Activated T-cell treated with anti-CD3 and anti-CD28 coated beads, Interleukin-2, amount 50 U/mL, for 1 hour (primary cell): ENCODE measurements around the gene ZMYND10.
"Not testable (repeated sequence)": the region's sequence is repeated elsewhere in the genome, so short reads cannot be mapped to it uniquely, and the experiment has no call there.

Experiments used
- DNase-seq: peaks from one replicate; pipeline ENCODE4 v3.0.0-alpha.2; 2020

Gene ZMYND10

GRCh38 chr3:50324351-50325112 lies 21.0 kb downstream of the ZMYND10 start:
- peak; percentile 74 for DNase-seq

DNA sequence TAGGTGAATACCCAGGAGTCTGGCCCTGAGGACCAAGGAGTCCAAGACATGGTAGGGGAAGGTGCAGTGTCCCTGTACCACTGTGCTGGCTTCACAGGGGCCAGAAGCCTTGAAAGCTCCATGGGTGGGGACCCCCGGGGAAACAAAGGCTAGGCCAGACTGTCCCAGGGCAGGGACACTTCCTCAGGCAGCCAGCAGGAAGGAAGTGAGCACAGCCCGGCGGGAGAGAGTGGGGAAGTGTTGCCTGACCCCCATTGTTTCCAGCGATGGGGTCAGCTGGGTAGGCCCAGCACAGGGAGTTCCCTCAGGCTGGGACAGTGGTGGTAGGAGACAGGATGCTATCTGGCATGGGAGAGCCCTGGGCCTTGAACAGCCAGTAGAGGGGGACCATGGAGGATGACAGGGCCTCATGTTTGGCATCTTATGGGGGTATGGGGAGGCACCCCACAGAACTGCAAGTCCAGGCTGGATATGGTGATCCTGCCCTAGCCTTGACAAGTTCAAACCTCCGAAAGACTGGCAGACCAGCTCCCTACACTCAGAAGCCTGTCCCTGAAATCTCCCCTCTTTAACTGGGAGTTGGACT lies 21.8 kb downstream of the ZMYND10 start:
- no peak for DNase-seq

- DNase-seq, result no peak
Measured at GRCh38 chr3:50323092-50323600, 22.4 kb downstream of the ZMYND10 start.

- DNase-seq, result no peak
Measured at GRCh38 chr3:50322386-50323091, 23.0 kb downstream of the ZMYND10 start, which contains the start of gene HYAL2. Gene HYAL2, minus strand, starts transcription at chr3:50322745. Its CDS starts 2,256 bp downstream, at chr3:50320489.

GRCh38 chr3:50322115-50322385 lies 23.5 kb downstream of the ZMYND10 start:
- no peak for DNase-seq

DNA sequence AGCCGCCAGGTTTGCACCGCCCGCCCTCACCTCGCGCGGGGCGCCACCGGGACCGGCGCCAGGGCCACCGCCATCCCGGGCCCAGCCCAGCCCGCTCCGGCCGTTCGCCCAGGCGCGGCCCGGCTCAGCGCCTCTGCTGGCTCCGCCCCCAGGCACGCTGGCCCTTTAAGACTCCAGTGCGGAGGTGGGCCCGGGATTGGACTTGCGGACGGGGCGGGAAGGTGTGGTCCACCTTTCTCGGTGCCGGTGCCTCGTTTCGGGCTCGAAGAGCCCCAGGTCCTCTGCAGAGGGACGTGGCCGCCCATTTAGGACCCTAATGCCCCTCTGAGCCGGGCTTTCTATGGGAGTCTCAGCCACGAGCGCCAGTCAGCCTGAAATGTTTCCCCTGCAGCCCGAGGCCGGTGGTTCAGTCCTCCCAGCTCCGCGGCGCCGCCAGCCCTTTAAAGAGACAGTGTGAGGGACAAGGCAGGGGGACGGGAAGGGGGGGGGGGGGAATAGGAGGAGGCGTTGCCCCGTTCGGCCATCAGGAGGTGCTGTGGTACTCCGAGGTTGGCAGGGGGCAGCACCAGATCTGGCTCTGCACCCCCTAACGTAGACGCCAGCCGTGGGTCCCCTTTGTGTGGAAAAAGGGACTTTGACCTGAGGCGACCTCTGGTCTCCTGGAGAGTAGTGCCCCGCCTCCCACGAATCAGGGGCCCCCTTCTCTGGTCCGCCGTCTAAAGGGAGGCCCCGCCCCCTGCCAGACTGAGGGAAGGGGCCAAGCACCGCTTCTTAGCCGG lies 24.0 kb downstream of the ZMYND10 start:
- peak; percentile 85 for DNase-seq

DNA sequence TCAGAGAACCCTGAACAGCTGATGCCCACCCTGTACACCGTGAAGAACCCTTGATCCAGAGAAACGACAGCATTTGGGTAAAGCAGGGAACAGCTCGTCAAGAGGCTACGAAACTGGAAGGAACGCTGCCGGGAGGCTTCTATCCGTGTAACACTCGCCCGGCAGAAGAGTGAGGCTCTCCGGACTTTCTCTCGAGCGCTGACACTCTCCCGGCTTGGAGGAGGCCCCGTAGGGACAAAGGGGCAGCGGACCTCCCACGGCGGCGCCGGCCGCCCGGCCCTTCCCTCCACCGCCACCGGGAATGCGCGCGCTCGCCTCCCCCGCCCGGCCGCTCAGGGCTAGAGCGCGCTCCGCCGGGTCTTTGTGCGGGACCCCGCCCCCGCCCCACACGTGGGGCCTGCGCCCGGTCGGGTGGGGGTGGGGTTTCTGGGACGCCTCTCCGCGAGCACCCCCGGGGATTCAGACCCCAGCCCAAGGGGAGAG lies 24.6 kb downstream of the ZMYND10 start:
- DNase-seq, result no peak

GRCh38 chr3:50319894-50320625 lies 25.5 kb downstream of the ZMYND10 start:
- no peak for DNase-seq

- DNase-seq, result no peak
Measured at GRCh38 chr3:50319181-50319893, 26.2 kb downstream of the ZMYND10 start.

DNA sequence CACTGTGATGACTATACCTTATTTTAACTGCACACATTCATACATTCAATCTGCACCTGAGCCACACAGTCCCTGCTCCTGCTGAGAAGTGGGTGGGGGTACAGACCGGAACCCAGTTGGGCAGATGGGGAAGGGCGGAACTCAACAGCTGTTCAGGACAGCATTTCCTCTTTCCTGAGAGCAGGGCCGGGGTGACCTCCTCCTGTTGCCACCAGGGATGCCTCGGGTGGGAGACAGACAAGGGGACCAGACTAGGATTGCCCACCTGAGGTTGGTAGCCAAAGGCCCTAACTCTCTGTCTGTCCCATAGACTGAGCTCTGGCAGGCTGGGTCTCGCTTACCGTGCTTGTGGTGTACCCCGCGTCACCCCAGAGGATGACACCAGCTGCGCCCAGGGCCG lies 26.9 kb downstream of the ZMYND10 start:
- DNase-seq, result no peak

DNA sequence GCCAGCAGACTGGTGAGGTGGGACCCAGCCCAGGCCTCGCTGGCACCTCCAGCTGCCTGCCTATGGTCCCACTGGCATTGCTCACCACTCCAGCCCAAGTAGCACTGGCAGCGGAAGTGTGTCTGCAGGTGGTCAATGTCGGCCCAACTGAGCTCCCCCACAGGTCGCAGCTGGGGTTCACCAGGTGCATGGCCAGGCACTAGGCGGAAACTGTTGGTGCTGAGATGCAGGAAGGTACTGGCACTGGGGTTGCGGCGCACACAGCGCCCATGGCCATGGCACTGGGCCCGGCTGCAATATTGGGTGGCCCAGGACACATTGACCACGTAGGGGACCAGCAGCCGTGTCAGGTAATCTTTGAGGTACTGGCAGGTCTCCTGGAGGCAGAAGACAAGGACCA lies 27.4 kb downstream of the ZMYND10 start:
- no peak for DNase-seq

DNA sequence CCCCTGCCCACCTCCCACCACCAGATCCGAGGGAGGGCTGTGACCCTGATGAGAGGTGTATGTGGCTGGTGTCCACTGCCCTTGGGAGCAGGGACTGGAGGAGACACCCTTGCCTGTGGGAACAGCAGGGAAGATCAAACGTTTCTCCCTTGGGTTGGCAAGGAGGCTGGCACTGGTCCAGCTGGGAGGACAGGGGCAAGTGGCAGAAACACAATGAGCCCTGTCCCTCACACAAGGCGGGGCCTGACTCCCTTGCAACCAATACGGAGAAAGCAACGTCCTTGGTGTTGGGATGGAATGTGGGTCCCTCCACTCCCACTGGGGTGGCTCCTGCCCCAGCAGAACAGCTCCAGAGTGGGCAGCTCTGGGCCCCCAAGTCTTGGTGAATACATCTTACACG lies 28.2 kb downstream of the ZMYND10 start:
- DNase-seq, result no peak

DNA sequence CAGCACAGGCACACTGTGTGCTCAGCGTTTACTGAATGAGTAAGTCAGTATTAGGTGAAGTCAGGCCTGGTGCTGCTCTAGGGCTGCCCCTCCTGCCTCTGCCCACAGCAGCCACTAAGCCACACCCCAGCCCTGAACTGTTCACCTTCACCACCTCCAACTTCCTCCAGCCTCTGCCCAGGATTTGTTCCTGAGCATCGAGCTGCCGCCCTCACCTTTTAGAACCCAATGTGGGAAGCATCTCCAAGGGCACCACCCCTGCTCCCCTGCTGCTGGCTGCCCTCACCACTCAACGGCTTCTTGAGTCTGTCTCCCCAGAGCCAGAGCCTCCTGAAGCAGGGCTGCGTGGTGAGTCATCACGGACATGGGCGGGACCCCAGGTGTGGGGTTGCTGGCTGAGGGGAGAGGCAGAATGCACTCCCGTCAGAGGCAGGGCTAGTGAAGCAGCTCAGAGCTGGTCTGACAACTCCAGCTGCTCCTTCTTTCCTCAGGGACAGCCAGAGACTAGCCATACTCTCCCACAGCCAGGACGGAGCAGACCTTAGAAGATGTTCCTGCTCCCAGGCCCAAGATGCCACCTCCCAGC lies 28.8 kb downstream of the ZMYND10 start:
- peak; percentile 79 for DNase-seq

- no peak for DNase-seq
Measured at GRCh38 chr3:50314816-50315215, 30.7 kb downstream of the ZMYND10 start.

GRCh38 chr3:50314342-50314741 lies 31.2 kb downstream of the ZMYND10 start:
- DNase-seq, result no peak

- DNase-seq, result not testable (repeated sequence)
Measured at GRCh38 chr3:50312041-50312440, 33.5 kb downstream of the ZMYND10 start.

DNA sequence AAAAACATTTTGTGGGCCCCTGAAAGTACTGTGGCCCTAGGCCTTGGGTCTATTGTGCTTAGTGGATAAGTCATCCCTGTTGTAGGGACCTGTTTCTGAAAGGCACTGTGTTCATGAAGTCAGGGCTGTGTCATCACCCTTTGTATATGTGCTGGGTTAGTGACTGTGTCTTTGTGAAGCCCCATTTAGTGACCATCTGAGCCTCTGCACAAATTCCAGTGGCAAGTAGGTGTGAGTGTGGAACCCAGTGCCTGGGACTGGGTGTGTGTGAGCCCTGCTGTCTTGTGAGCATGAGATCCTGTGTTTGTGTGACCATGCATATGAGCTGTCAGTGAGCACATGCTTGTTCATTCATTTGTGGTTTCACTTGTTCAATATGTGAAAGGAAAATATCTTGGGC lies 40.9 kb downstream of the ZMYND10 start:
- DNase-seq, result no peak

GRCh38 chr3:50303013-50303815 lies 42.3 kb downstream of the ZMYND10 start, which contains the start of gene HYAL1:
Gene HYAL1, minus strand, starts transcription at chr3:50303574. Its CDS starts 618 bp downstream, at chr3:50302956.
- DNase-seq, result no peak

DNA sequence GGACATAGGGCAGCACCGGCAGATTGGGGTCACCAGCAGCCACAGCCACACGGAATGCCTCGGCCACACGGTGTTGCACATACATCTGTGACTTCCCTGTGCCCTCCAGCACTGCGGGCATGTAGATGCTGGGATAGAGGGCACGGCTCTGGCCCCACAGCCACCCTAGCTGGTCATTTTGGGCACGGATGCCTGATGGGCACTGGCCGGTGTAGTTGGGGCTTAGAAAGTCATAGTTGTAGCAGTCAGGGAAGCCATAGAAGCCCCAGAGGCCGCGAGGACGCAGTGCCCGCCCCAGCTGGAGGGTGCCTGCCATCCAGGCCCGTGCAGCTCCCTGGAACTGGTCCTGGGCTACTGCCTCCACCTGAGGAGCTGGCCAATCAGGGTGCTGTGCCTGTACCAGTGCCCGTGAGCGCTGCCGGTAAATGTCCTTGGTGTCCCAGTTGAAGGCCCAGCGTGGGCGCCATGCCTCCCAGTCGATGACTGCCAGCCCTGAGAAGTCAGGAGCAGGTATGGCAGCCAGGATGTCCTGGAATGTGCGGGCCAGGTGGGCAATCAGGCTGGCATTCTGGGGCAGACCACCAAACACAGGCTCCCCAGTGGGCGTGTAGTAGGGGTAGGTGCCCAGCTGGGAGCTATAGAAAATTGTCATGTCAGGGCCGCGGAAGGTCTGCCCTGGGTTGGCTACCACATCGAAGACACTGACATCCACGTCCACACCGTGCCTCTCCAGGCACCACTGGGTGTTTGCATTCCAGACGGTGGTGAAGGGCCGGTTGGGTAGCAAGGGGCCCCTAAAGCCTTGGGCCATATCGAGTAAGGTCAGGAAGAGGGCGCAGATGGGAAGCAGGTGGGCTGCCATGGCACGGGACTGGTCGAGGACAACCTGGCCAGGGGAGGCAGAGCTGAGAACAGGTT lies 43.2 kb downstream of the ZMYND10 start:
- no peak for DNase-seq
